ENCODE measurements around the gene HHAT.

Gene HHAT

GRCh38 chr1:210483821-210484220 lies 155.1 kb downstream of the HHAT start:
- DNase-seq (ENCODE audit: low spot score): no peak

DNA sequence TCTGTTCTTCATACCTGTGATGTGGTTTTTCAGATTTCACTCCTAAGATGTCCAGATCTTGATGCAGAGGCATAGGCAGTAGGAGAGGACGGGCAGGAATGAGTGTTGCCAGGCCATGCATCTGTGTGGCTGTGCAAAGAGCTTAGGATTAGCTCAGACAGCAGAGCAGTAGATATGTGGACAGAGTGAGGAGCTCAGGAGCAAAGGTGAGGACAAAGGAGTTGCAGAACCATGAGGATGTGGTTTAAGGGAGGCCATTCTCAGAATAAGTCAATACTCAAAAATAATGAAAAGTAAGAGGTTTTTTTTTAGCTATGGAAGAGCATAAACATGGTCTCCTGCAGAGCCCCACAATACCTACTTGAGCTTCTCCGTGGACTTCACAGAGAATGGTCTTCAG lies 158.3 kb downstream of the HHAT start:
- DNase-seq (ENCODE audit: low spot score): no peak

- no peak for DNase-seq (ENCODE audit: low spot score)
Observed at GRCh38 chr1:210489491-210489890, 160.8 kb downstream of the HHAT start.

- DNase-seq (ENCODE audit: low spot score): no peak
Observed at GRCh38 chr1:210490781-210491180, 162.1 kb downstream of the HHAT start.

DNA sequence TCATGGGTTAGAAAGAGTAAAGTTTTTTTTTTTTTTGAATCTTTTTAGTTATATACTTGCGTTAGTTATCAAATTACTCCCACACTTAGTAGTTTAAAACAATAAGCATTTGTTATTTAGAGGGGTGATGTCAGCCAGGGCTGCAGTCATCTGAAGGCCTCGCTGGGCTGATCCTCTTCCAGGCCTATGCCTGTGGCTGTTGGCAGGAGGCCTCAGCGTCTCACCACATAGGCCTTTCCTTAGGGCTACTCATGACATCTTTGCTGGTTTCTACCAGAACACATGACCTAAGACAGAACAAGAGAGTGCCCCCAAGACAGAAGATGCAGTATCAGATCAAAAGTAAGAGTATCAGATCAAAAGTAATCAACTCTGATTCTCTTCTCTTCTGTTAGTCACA lies 167.4 kb downstream of the HHAT start:
- peak; percentile 57 for DNase-seq (ENCODE audit: low spot score)

DNA sequence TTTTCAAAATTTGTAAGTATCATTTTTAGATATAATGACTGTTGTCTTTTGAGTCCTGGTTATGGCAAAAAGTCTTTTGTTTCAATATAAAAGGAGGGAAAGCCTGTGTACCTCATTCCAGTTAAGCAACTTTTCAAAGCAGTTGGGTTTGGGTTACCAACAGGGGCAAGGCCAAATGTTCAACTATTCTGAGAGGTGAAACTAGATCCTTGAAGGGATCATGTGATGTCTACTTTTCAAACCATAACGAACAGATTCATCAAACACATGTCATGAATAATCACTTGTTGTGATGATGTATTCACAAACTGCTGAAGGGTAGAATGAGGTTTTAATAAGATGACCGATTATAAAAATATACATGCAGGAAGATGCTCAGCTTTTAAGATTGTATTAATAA lies 171.3 kb downstream of the HHAT start:
- DNase-seq (ENCODE audit: low spot score): no peak

DNA sequence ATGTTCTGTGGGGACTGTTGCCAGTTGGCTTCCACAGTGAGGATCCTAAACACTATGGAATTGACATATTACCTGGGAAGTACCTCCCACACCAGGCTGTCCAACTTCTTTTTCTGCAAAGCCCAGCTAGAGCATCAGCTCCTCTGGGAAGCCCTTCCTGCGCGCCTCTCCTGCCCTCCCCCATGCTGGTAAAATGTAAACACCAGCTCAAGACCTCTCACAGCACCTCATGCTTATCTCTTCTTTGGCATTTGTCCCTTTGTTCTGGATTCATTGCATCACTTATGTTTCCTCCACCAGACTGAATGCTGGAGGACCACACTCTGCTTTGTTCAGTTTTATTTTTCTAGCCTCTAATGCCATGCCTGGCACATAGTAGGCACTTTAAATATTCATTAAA lies 172.1 kb downstream of the HHAT start:
- no peak for DNase-seq (ENCODE audit: low spot score)

DNA sequence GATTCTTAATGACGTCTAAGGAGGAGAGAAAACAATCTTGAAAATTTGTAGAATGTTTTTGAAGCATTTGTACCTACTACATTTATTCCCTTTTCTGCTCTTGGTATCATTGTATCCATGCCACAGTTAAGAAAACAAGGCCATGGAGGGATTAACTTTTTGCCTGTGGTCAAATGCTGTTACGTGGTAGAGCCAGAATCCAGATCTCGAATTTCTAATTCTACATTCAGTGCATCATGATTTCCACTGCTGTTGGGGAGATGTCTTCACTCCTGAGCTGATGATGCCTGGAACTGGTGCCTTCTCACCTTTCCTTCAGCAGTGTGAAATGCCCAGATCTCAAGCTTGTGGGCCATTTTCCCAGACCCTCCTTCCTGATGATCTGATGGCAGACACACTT lies 175.6 kb downstream of the HHAT start:
- DNase-seq (ENCODE audit: low spot score): no peak

GRCh38 chr1:210505601-210506496 lies 177.1 kb downstream of the HHAT start:
- DNase-seq (ENCODE audit: low spot score): no peak

- no peak for DNase-seq (ENCODE audit: low spot score)
Observed at GRCh38 chr1:210506689-210507088, 178.0 kb downstream of the HHAT start.

GRCh38 chr1:210516092-210516656 lies 187.5 kb downstream of the HHAT start:
- no peak for DNase-seq (ENCODE audit: low spot score)

GRCh38 chr1:210516697-210517459 lies 188.2 kb downstream of the HHAT start:
- DNase-seq (ENCODE audit: low spot score): no peak

DNA sequence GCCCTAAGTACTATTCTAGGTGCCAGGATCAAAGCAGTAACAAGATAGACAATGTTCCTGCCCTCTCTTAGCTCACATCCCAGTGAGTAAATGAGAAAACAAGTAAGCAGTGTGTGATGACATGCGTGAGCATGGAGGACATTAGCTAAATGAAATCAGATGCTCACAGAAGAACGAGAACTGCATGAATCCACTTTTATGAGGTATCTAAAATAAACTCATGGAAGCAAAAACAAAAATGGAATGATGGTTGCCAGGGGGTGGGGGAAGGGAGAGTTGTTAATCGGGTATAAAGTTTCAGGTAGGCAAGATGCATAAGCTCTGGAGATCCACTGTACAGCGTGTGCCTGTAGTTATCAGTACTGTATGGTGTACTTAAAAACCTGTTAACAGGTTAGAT lies 195.1 kb downstream of the HHAT start:
- no peak for DNase-seq (ENCODE audit: low spot score)

GRCh38 chr1:210525716-210526454 lies 197.2 kb downstream of the HHAT start:
- DNase-seq (ENCODE audit: low spot score): no peak

DNA sequence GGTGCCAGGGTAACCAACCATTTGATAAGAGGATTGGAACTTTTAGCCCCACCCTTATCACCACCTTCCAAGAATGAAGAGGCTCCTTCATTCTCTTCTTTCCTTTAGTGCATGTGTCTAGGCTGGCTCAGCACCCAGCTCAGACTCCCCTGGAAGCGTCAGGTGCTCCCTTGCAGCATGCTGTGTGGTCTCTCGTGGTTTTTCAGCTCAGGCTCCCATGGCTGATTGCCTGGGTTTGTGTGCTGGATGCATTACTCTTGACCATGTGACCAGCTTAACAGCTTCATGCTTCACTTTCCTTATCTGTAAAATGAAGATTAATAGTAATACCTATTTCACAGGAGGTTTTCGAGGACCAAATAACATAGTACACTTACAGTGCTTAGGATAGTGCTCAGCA lies 198.4 kb downstream of the HHAT start:
- no peak for DNase-seq (ENCODE audit: low spot score)

- DNase-seq (ENCODE audit: low spot score): no peak
Observed at GRCh38 chr1:210531475-210532222, 202.9 kb downstream of the HHAT start.

DNA sequence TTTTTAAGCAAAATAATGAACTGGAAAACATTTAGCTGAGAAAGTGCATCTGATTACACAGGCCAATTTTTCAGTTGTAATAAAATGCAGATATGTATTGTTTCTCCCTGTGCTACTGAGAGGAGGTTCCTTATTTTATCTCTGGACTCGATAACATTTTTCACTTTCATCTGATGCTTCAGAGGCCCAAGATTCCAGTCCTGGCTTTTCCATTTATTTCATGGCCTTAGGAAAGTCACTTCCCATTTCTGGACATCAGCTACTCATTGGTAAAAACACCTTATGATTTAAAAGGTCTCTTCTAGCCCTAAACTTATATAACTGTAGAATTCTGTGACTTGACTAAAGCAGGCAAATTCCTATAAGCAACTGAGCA lies 203.5 kb downstream of the HHAT start:
- no peak for DNase-seq (ENCODE audit: low spot score)

DNA sequence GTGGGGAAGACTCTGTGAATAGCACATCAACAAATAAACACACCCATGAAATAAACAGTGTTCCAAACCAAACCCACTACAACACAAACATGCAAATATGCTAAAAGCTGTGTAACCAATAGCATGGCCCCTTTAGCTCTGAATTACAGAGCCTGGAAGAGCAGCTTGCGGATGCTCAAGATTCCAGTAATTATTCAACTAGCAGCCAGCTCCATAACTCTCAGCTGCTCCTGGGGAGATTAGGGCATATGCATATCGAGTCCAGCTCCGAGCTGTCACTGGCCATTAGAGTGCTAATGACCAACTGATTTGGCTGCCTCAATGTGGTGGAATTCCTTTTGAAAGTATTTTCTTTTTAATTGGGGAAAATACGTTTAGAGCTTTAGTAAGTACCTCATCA lies 207.1 kb downstream of the HHAT start:
- DNase-seq (ENCODE audit: low spot score): no peak

DNA sequence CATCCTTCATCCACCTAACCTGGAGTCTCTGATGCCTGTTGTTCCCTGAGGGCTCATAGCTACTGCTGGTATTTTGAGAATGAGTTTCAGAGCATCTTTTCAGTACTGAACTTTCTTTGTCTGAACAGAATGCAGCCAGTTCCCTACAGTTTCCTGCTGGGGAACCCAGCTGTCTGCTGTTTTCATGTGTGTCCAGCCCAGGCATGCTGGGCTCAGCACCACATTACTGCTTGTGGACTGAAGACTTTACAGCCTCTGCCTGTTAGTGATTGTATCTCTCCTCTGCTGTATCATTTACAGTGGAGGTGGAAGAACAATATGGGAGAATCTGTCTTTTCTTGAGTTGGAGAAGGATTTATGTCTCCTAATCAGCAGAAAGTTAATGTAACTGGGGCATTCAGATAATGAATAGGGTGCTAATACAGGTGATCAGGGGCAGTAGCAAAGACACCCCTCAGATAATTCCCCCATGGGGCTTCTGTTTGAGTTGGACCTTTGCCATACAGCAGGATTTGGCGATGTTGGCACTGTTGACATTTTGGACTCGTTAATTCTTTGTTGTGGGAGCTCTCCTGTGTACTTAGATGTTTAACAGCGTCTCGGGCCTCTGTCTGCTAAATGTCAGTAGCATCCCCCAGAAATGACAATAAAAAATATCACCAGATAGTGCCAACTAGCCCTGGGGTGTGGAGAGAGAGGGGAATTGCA lies 207.7 kb downstream of the HHAT start:
- DNase-seq (ENCODE audit: low spot score): no peak

DNA sequence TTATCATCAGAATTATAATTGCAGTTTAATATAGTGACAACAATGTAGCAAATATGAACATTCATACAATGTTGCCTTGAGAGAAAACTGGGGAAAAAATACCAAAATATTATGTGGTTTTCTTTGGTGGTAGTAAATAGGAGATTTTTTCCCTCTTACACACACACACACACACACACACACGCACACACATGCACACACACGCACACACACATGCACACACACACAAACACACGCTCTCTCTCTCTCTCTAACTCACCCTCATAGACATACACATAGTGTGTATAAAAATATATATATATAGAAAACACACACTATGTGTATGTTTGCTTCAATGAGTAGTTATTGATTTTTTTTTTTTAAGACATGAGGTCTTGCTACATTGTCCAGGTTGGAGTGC lies 211.6 kb downstream of the HHAT start:
- DNase-seq (ENCODE audit: low spot score): no peak
